Fibroblast of lung (primary cell): ENCODE results near the gene GNG7. TPM values are rescaled to one million over a fixed set of nuclear protein-coding genes. Genes with fewer than 3 reads are reported as not detected.

ENCODE experiments used
- DNase-seq, 2 donors: peaks; one replicate each; pipeline versions ENCODE4 v3.0.0 to v3.0.0-alpha.2; 2010; ENCODE audit warnings: low read depth in 2 of 2
- H2AFZ ChIP-seq: 2 replicates; pipeline ENCODE4 v1.5.1; 2012; ENCODE audit warnings: low read length, control low read depth, inconsistent platforms
- H3K27ac ChIP-seq: 2 replicates; pipeline ENCODE4 v1.5.1; 2011; ENCODE audit warnings: low read length, control low read depth; ENCODE audit not compliant: insufficient read depth
- H3K27me3 ChIP-seq: 2 replicates; pipeline ENCODE4 v1.5.1; 2011; ENCODE audit warnings: mild to moderate bottlenecking, low read length; ENCODE audit not compliant: control insufficient read depth, insufficient read depth
- H3K36me3 ChIP-seq: 2 replicates; pipeline ENCODE4 v1.5.1; 2011; ENCODE audit warnings: low read length; ENCODE audit not compliant: control insufficient read depth, insufficient read depth
- H3K4me1 ChIP-seq: 2 replicates; pipeline ENCODE4 v1.5.1; 2011; ENCODE audit warnings: low read length; ENCODE audit not compliant: control insufficient read depth, insufficient read depth; ENCODE audit errors: extremely low read depth
- H3K4me2 ChIP-seq: 2 replicates; pipeline ENCODE4 v1.5.1; 2011; ENCODE audit warnings: low read length, control low read depth; ENCODE audit not compliant: insufficient read depth; ENCODE audit errors: extremely low read depth
- H3K4me3 ChIP-seq, 4 experiments: fragments of 200-600 bp in 1 of 4; sonication (generic) in 1 of 4; replicated peaks in 1 of 4; 2 replicates each; pipeline ENCODE4 v1.5.1; 2011 to 2016; ENCODE audit warnings: low read length in 4 of 4, low read depth in 3 of 4, mild to moderate bottlenecking in 3 of 4, control low read depth in 2 of 4, inconsistent platforms in 1 of 4, mixed read lengths in 1 of 4; ENCODE audit not compliant: insufficient read depth in 1 of 4; ENCODE audit errors: control extremely low read depth in 1 of 4
- H3K79me2 ChIP-seq: 2 replicates; pipeline ENCODE4 v1.5.1; 2012; ENCODE audit warnings: mild to moderate bottlenecking, low read length, inconsistent platforms; ENCODE audit not compliant: control insufficient read depth, insufficient read depth
- H3K9ac ChIP-seq: 2 replicates; pipeline ENCODE4 v1.5.1; 2011; ENCODE audit warnings: mild to moderate bottlenecking, low read length, control low read depth; ENCODE audit not compliant: insufficient read depth
- H3K9me3 ChIP-seq: 2 replicates; pipeline ENCODE4 v1.5.1; 2012; ENCODE audit warnings: low read depth, low read length; ENCODE audit not compliant: control insufficient read depth, insufficient read depth
- H4K20me1 ChIP-seq: 2 replicates; pipeline ENCODE4 v1.5.1; 2011; ENCODE audit warnings: low read length; ENCODE audit not compliant: control insufficient read depth, insufficient read depth; ENCODE audit errors: extremely low read depth
- CTCF ChIP-seq, 2 donors: IDR thresholded peaks in 1 of 2; conservative IDR thresholded peaks in 1 of 2; 1 replicate in 1 of 2; 2 replicates in 1 of 2; pipeline ENCODE4 v1.5.1; 2011 to 2012; ENCODE audit warnings: low read length in 2 of 2, control low read depth in 1 of 2, inconsistent platforms in 1 of 2, low read depth in 1 of 2, mild to moderate bottlenecking in 1 of 2
- EZH2 ChIP-seq: IDR thresholded peaks from 2 replicates; pipeline ENCODE4 v1.5.1; 2012; ENCODE audit warnings: low read length, control low read depth, mild to moderate bottlenecking; ENCODE audit errors: missing control alignments
- polyA minus RNA-seq: library from RNA; depleted of rRNA, polyadenylated mRNA; stranded (reverse); fragments of >200 nt; gene quantifications from 2 replicates; pipeline ENCODE4 v1.2.3, GENCODE V29; 2011; ENCODE audit warnings: low replicate concordance
- polyA plus RNA-seq, 2 donors: library from polyadenylated mRNA; depleted of rRNA in 1 of 2; stranded (reverse) in 1 of 2; unstranded in 1 of 2; fragments of >200 nt; gene quantifications; 2 replicates each; pipeline ENCODE4 v1.2.1, GENCODE V29; 2011 to 2012; ENCODE audit warnings: missing spikeins in 1 of 2
- total RNA-seq: library from RNA; depleted of rRNA; stranded (reverse); fragments of >200 nt; gene quantifications from 2 replicates; pipeline ENCODE4 v1.2.1, GENCODE V29; 2014

GNG7 gene
- total RNA-seq, result 0.51 and 0.83 TPM in 2 replicates
- 0.27 and 0.32 TPM in 2 replicates for polyA plus RNA-seq
- 0.56 and 0.68 TPM in 2 replicates for polyA plus RNA-seq (2012)
- polyA minus RNA-seq, result 0.08 and 0.22 TPM in 2 replicates

GRCh38 chr19:2702170-2703076 lies at the start of gene GNG7:
GNG7 (minus strand) TSS chr19:2702694; CDS start chr19:2520688, 182,006 bp downstream.
- Histone ChIP-seq H3K79me2 (no peaks in the 10 kb centered on the region), H3K27me3 (peaks cover 11% of the 10 kb centered on the region), H3K27ac (no peak within 1 kb of the TSS), H3K4me3 (peak within 1 kb of the TSS in 3 of 4 experiments; percentile 16 to 43 (median 26)), H4K20me1 (no peaks in the 10 kb centered on the region), H3K9me3 (no peaks in the 10 kb centered on the region), H3K36me3 (no peaks in the 10 kb centered on the region), H3K4me1 (no peaks in the 10 kb centered on the region), H2AFZ (no peak within 1 kb of the TSS), H3K4me2 (peak within 1 kb of the TSS; percentile 64), H3K9ac (no peak within 1 kb of the TSS)
- TF ChIP-seq EZH2, result no peak
- no peak for TF ChIP-seq CTCF (conservative IDR thresholded peaks at IDR 0.05 in 1 of 2, IDR thresholded peaks at IDR 0.05 in 1 of 2; ENCODE audit: low read depth in 1 of 2, low read length in 2 of 2)
- DNase-seq, result peak; percentile 59 to 79

DNA sequence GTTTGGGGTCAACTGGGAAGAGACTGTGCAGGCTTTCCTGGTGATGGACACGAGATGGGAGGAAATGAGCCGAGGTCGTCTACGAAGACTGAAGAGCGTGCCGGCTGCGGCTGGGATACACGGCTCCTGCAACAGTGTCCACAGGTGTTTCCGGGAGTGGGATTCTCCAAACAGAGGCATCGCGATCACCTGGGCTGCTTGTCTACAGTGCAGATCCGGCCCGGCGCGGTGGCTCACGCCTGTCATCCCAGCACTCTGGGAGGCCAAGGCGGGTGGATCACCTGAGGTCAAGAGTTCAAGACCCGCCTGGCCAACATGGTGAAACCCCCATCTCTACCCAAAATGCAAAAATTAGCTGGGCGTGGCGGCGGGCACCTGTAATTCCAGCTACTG lies 48.9 kb upstream of the GNG7 start:
- DNase-seq, result no peak
- Histone ChIP-seq H3K4me1 (no peaks in the 10 kb centered on the region), H3K27ac (no peak overlapping the region), H3K79me2 (no peaks in the 10 kb centered on the region), H4K20me1 (no peaks in the 10 kb centered on the region), H3K27me3 (no peaks in the 10 kb centered on the region), H3K9ac (no peak overlapping the region), H3K4me3 (no peak overlapping the region), H3K4me2 (no peak overlapping the region), H2AFZ (no peak overlapping the region), H3K36me3 (peaks cover 10% of the 10 kb centered on the region), H3K9me3 (no peaks in the 10 kb centered on the region)
- TF ChIP-seq CTCF (conservative IDR thresholded peaks at IDR 0.05 in 1 of 2, IDR thresholded peaks at IDR 0.05 in 1 of 2; ENCODE audit: low read depth in 1 of 2, low read length in 2 of 2), result no peak
- TF ChIP-seq EZH2, result no peak

DNA sequence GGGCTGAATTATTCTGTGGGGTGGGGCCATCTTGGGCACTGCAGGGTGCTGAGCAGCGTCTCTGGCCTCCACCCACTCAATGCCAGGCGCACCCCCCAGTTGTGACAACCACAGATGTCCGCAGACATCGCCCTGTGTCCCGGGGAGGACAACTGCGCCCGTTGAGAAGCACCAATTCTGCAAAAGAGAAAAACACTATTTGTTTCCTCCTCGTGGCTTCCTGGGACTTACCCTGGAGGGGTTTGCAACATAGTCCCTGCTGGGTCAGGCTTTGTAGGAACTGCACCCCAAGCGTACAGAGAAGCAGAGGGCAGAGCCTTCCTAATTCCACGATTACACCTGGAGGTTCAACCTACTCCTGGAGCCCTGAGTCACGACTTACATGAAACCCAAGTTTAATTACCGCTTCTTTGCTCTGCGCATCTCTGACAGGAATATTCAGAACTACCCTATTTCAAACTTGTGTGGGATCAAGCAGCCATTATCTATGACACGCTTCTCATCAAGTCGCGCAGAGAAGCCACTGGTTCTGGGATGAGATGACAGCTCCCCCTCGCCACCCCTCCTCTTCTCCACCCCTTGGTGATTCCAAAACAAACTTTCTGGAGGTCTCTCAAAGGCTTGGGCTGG lies 48.4 kb upstream of the GNG7 start:
- Histone ChIP-seq H3K4me3 (no peak overlapping the region), H3K4me2 (no peak overlapping the region), H3K9me3 (no peaks in the 10 kb centered on the region), H3K9ac (no peak overlapping the region), H4K20me1 (no peaks in the 10 kb centered on the region), H3K27me3 (no peaks in the 10 kb centered on the region), H3K4me1 (no peaks in the 10 kb centered on the region), H3K79me2 (no peaks in the 10 kb centered on the region), H3K36me3 (peaks cover 10% of the 10 kb centered on the region), H2AFZ (no peak overlapping the region), H3K27ac (no peak overlapping the region)
- no peak for DNase-seq
- TF ChIP-seq EZH2 (no peak), CTCF (conservative IDR thresholded peaks at IDR 0.05 in 1 of 2, IDR thresholded peaks at IDR 0.05 in 1 of 2; ENCODE audit: low read depth in 1 of 2, low read length in 2 of 2) (no peak)
